Astrocyte of the spinal cord (primary cell): ENCODE data around the gene GJB3.

Experiments used
- DNase-seq: peaks from one replicate; pipeline ENCODE4 v3.0.0; 2011; ENCODE audit warnings: low read depth, low spot score
- H3K4me3 ChIP-seq: 2 replicates; pipeline ENCODE4 v1.5.1; 2011; ENCODE audit warnings: low read depth, mild to moderate bottlenecking, low read length, moderate library complexity
- CTCF ChIP-seq: IDR thresholded peaks from 2 replicates; pipeline ENCODE4 v1.5.1; 2012; ENCODE audit warnings: low read depth, mild to moderate bottlenecking, low read length, inconsistent platforms
- in situ Hi-C: cut with HindIII; loops from 2 replicates; pipeline ENCODE4 v1.10.0; 2017; ENCODE audit warnings: low sequenced_read_pairs

The GJB3 gene

GRCh38 chr1:34824817-34825454, 43.9 kb downstream of the GJB3 start:
- no peak for TF ChIP-seq CTCF
- H3K4me3 ChIP-seq: no peak overlapping the region
- in situ Hi-C loops: no loop called here
- no peak for DNase-seq

- DNase-seq: no peak
- in situ Hi-C loops: no loop called here
- no peak overlapping the region for H3K4me3 ChIP-seq
- no peak for TF ChIP-seq CTCF
Measured at GRCh38 chr1:34825455-34826091, 44.6 kb downstream of the GJB3 start.

GRCh38 chr1:34827341-34827941, 46.4 kb downstream of the GJB3 start:
- no peak for DNase-seq
- no peak for TF ChIP-seq CTCF
- no peak overlapping the region for H3K4me3 ChIP-seq
- in situ Hi-C loops: no loop called here

GRCh38 chr1:34828611-34829010, 47.6 kb downstream of the GJB3 start:
- no peak overlapping the region for H3K4me3 ChIP-seq
- in situ Hi-C loops: no loop called here
- no peak for DNase-seq
- no peak for TF ChIP-seq CTCF

- no peak for DNase-seq
- TF ChIP-seq CTCF: no peak
- no peak overlapping the region for H3K4me3 ChIP-seq
- in situ Hi-C loops: no loop called here
Measured at GRCh38 chr1:34829250-34829649, 48.2 kb downstream of the GJB3 start.

GRCh38 chr1:34831721-34832246, 50.8 kb downstream of the GJB3 start:
- DNase-seq: no peak
- TF ChIP-seq CTCF: no peak
- in situ Hi-C loops: no loop called here
- H3K4me3 ChIP-seq: no peak overlapping the region
